Hair follicular keratinocyte (primary cell): ENCODE results near the gene NOL12. TPM values are rescaled to one million over a fixed set of nuclear protein-coding genes. Genes with fewer than 3 reads are reported as not detected.

ENCODE experiments used
- total RNA-seq: library from RNA; depleted of rRNA; stranded (reverse); fragments of >200 nt; gene quantifications from 2 replicates; pipeline ENCODE4 v1.2.3, GENCODE V29; 2015

NOL12 gene
- 18.6 and 38.7 TPM in 2 replicates for total RNA-seq

GRCh38 chr22:37686002-37686982 lies at the start of gene NOL12:
NOL12 (plus strand) TSS chr22:37686343; CDS start chr22:37686393, 50 bp downstream.

GRCh38 chr22:37639070-37639760 lies 46.9 kb upstream of the NOL12 start, which contains the start of gene SH3BP1:
SH3BP1 (plus strand) TSS chr22:37639669; CDS start chr22:37639788, 119 bp downstream.

GRCh38 chr22:37658133-37659065 lies 27.7 kb upstream of the NOL12 start, which contains the start of gene PDXP:
PDXP (plus strand) TSS chr22:37658723; CDS start chr22:37658783, 60 bp downstream.

GRCh38 chr22:37674951-37675929 lies 10.9 kb upstream of the NOL12 start, which contains the start of gene LGALS1:
LGALS1 (plus strand) TSS chr22:37675636; CDS start chr22:37675703, 67 bp downstream.

GRCh38 chr22:37696657-37697537 lies 10.8 kb downstream of the NOL12 start, which contains the start of gene TRIOBP:
TRIOBP (plus strand) TSS chr22:37697048; CDS start chr22:37701366, 4,318 bp downstream.

Other genes starting within 250 kb of the NOL12 start
- gene MFNG, start 200.0 kb upstream of the NOL12 start, total RNA-seq = 2.5 and 4.0 TPM in 2 replicates
- gene CARD10, start 166.9 kb upstream of the NOL12 start, total RNA-seq = 67.6 and 88.3 TPM in 2 replicates
- 54.1 and 65.0 TPM in 2 replicates for gene CDC42EP1, start 125.9 kb upstream of the NOL12 start, total RNA-seq
- gene LGALS2, start 106.3 kb upstream of the NOL12 start, total RNA-seq = not detected in 2 replicates
- gene GGA1, start 77.5 kb upstream of the NOL12 start, total RNA-seq = 31.7 and 49.1 TPM in 2 replicates
- gene SH3BP1, start 46.7 kb upstream of the NOL12 start, total RNA-seq = 59.8 and 60.1 TPM in 2 replicates
- gene PDXP, start 27.6 kb upstream of the NOL12 start, total RNA-seq = 5.9 and 13.7 TPM in 2 replicates
- 4,087 and 4,639 TPM in 2 replicates for gene LGALS1, start 10.7 kb upstream of the NOL12 start, total RNA-seq
- 43.3 and 43.4 TPM in 2 replicates for gene TRIOBP, start 10.7 kb downstream of the NOL12 start, total RNA-seq
- 28.8 and 40.2 TPM in 2 replicates for gene GCAT, start 121.6 kb downstream of the NOL12 start, total RNA-seq
- gene GALR3, start 137.0 kb downstream of the NOL12 start, total RNA-seq = not detected in 2 replicates
- 41.6 and 43.0 TPM in 2 replicates for gene ANKRD54, start 158.0 kb downstream of the NOL12 start, total RNA-seq
- 333 and 393 TPM in 2 replicates for gene EIF3L, start 163.1 kb downstream of the NOL12 start, total RNA-seq
- gene MICALL1, start 220.0 kb downstream of the NOL12 start, total RNA-seq = 105 and 126 TPM in 2 replicates